Fibroblast of skin of left biceps (primary cell): Measurements from ENCODE around the gene CIB4.

Experiments
- DNase-seq, 2 experiments: peaks; one replicate each; pipeline ENCODE4 v3.0.0-alpha.2; 2013; ENCODE audit warnings: low read depth in 2 of 2

The CIB4 gene

DNA sequence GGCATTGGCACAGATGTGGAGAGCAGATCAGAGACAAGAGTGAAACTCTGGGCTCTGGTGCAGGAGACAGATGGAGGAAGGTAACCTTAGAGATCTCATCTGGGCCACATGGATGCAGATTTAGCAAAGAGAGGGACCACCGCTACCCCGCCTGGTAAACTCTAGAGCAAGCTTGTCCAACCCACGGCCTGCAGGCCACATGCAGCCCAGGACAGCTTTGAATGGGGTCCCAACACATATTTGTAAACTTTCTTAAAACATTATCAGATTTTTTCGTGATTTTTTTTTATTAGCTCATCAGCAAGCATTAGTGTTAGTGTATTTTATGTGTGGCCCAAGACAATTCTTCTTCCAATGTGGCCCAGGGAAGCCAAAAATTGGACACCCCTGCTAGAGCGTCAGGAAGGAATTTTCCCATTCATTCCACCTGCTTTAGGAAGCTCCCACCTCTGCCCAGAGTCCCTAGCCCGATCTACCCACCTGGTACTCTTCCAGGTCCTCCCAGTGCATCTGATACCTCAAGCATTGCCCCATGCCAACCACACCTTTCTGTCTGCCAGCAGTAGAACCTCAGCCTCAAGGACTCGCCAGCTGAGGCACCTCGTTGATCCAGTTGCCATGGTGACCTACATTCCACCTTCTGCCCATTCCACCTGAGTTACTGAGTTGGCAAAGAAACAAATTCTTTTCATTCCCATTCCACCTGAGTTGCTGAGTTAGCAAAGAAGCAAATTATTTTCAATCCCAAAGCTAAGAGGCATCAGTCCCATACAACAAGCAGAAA, at the start of gene CIB4:
TSS of gene CIB4 (minus strand) at position 586 of the 784 bp plus-strand sequence. CDS start at position 534, 52 bp downstream.
- no peak for DNase-seq

- no peak for DNase-seq
These were observed 46.6 kb upstream of the CIB4 start for GRCh38 chr2:26687801-26688200.

DNA sequence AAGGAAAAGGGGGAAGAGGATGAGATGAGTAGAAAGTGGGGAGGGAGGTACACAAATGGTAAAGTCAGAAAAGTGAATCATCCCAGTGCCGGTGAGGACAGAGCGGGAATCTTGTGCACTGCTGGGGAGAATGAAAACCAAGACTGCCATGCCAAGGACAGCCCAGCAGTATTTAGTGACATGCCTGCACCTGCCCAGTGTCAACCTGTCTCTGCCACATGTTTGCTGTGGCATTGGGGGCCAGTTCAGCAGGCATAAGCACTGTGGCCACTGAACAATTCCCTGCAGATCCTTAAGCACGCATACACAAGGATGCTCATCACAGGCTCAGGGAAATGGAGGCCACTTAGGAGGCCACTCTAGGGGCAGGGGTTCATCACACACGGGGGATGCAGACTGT, 46.2 kb upstream of the CIB4 start:
- DNase-seq = no peak

GRCh38 chr2:26685989-26686839, 45.0 kb upstream of the CIB4 start:
- no peak for DNase-seq

DNA sequence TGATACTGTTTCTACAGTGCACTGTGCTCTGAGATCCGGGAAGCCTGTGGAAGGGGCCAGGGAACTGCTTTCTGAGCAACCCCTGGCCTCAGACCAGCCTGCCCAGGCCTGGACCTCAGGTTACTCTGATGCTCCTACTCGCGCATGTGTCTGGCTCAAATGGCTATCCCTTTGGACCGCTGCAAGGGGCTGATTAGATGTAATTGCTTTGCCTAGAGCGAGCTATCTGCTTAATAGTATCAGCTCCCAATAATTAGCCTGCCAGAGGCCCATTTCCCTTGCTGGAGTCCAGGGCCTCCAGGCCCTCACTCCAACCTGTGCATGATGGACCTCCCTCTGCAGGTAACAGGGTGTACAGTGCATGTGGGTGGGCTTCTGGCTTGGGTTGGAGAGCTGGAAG, 44.2 kb upstream of the CIB4 start:
- DNase-seq = no peak

DNA sequence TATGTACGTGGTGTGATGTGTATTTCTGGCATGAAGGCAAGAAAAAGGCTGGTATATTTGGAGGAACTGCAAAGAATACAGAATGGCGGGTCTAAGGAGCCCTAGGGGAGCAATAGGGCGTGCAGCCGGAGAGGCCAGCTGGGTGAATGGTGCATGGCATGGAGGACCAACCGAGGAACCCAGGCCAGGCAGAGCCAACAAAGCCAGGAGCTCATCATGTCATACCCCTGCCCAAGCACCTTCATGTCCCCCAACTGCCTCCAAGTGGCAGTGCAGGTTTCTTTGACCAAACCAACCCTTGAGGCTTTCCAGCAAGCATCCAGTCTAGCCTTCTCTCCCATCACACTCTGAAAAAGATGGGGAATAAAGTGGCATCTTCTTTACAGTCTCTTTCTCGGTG, 42.4 kb upstream of the CIB4 start:
- no peak for DNase-seq

DNA sequence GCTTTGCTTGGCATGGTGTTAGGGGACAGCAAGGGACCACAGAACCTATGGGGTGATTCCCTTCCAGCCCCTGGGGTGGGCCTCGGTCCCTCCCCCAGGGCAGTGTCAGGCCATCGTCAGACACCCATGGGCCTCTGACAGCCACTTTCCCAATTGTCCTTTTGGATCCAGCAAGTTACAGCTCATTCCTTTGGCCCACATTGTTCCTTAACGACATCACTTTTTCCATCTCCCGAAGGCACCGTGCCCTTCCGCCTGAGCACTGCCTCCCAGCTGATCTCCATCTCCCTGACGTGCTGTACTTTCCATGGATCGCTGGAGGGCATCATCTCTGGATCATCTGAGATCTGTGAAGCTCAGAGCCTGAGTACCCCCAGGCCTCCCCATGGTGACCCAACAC, 41.0 kb upstream of the CIB4 start:
- DNase-seq = no peak

- DNase-seq = no peak
These were observed 40.5 kb upstream of the CIB4 start for GRCh38 chr2:26681656-26682055.

DNA sequence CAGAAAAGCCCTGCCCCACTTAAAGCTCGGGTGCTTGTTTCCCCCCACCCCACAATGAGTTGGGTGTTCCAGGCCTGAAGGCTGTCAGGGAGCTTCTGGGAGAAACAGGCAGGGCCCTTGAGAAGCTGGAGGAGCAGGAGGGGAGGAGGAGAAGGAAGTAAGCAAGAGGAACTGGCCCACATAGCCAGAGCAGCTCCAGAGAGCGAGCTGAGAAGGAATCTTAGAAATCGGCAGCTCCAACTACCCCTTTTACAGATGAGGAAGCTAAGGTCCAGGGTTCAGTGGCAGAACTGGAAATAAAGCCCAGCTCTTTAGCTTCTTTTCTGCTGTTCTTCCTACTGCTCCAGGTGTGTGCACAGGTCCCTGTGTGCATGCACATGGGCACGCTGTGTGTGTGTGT, 38.7 kb upstream of the CIB4 start:
- no peak for DNase-seq

- DNase-seq = no peak
These were observed 36.9 kb upstream of the CIB4 start for GRCh38 chr2:26678035-26678434.

DNA sequence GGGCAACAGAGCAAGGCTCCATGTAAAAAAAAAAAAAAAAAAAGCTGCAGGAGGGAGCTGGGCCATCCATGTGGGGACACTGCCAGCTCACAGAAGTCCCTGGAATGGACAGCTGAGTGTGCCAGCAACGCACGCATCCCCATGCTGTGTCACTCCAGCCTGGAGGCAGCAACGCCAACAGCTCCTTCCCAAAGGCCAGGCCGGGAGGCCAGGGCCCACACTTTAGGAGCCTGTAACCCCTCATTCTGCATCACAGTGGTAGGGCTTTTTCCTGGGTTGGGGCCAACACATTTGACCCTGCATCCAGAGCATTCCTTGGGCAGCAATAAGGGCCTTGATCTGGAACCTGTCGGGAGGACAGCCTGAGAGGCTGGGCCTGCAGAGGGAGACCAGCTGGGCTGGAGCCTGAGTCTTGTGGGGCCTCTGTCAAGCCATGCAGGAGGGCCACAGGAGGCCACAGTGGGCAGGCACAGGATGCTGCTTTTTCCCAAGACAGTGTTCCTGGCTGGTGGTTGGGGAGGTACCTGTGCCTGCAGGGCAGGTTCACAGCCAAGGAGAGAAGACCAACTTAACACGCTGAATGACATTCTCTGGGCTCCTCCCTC, 34.6 kb upstream of the CIB4 start:
- DNase-seq = no peak

DNA sequence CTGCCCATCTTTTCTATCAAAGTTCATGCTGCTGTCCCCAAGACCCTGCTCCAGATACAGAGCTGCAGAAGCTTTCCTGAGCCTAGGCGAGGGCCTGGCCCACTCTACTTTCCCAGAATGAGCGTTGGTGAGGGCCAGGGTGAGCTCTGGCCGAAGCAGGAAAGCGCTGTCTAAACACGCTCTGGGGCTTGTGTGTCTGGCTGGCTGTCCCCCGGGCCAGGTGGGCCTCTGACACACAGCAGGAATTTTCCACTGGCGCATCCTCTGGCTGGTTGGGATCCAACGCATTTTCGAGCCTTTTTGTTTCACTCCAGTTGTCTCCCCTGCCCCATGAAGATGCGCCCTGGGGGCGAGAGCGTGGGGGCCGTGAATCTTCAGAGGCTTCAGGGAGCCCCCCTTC, 33.6 kb upstream of the CIB4 start:
- no peak for DNase-seq

DNA sequence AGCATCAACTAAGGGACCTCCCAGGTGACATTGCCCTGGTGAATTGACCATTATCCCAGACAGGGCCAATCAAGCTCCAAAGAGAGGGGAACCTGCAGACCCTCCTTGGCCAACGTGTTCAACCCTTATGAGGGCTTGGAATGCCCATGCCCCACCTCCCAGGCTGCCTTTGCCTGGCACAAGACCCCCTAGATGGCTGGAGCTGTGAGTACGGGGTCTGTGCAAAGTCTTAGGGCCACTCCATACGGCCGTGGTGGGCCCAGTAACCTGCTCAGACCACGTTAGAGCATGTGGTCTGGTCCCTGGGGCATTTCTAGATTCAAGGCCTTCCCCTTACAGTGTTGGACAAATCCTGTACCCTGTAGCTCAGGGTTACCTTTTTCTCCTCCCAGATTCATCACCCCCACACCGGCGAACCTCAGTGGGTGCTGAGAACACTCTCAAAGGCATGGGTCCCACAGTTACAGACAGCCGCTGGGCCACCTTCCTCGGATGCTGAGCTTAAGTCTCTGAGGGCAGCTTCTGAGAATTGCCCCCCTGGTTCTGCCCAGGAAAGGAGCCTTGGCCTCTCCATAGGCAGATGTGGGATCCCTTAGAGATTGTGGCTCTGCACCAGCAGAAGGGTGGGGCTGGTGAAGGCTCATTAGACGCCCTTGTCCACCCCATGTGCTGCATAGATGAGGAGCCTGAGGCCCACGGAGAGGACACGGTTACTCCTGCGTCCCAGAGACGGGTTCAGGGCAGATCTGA, 33.0 kb upstream of the CIB4 start:
- no peak for DNase-seq

DNA sequence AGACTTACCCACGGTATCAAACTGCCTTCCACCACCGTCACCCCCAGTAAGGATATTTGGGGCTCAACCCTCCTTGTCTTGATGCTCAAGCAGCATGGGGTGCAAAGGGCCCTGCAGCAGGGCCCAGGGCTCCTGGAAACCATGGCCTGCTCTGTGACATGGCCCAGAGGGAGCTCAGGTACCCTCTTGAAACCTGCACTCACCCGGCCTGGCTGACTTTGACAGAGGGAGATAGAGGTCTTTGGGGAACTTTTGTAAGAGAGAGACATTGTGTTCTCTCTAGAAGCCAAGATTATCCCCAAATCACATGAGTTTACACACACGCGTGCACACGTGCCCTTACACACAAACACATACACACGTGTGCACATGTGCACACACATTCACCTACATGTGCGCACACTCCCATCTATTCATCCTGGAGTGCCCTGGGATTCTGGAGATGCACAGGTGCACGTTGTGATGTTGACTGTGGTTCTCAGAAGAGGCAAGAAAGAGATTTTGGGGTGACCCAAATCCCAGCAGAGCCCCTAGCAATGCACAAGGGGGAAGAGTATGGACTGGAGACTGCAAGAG, 31.7 kb upstream of the CIB4 start:
- no peak for DNase-seq

GRCh38 chr2:26672112-26672817, 31.1 kb upstream of the CIB4 start:
- no peak for DNase-seq

- no peak for DNase-seq
These were observed 30.5 kb upstream of the CIB4 start for GRCh38 chr2:26671691-26672090.

DNA sequence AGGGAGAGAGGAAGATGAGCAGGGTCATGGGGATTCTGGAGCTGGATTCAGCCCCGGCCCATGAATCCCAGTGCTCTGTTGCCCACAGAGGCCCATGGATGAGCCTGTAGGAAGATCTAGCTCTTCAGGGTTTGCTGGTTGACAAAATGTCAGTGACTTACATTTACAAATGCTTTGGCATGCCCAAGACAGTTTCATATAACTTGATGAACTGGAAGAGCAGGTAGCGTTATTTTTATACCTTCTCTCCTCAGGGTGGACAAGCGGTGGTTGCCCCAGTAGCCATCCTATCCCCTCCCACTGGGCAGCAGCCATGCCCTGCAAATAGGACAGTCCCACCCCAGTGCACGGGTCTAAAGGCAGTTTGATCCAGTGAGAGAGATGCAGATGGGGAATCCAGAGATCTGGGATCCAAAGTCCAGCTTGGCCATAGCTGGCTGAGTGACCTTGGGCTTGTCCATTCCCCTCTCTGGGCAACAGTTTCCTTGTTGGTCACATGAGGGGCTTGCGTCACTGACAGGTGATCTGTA, 29.8 kb upstream of the CIB4 start:
- DNase-seq = no peak

GRCh38 chr2:26670171-26670570, 29.0 kb upstream of the CIB4 start:
- DNase-seq = no peak

DNA sequence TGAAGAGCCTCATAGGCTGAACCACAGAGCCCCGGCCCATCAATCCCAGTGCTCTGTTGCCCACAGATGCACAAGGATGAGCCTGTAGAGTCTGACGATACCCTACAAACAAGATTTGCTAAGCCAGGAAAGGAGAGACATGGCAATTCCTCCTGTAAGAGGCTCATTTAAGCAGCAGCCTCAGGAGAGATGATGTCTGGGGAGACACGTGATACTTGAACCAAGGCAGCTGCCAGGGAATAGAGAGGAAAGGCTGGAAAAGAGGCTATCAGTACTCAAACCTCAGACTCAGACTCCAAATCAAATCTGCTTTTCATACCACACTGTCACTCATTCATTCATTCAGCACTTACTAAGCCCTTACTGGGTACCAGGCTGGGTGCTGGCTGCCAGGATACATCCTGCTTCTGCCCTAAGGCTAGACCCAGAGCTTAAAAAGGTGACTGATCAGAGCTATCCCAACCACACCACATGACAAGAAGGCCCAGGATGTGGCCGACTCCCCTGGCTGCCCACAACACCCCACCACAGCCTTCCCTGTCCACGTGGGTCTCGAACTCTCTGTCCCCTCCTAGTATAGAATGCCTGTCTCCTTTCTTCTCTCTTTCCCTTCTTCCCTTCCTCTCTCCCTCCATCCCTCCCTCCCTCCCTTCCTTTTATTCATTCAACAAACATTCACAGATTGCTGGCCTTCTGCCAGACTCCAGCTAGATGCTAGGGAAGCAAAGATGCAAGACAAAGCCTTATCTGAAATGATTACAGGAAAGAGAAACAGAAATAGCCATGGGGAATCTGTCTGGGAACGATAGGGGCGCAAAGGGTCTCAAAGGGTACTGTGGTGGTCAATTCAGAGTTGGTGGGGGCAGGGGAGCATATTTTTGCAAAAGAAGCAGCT, 27.9 kb upstream of the CIB4 start:
- no peak for DNase-seq

DNA sequence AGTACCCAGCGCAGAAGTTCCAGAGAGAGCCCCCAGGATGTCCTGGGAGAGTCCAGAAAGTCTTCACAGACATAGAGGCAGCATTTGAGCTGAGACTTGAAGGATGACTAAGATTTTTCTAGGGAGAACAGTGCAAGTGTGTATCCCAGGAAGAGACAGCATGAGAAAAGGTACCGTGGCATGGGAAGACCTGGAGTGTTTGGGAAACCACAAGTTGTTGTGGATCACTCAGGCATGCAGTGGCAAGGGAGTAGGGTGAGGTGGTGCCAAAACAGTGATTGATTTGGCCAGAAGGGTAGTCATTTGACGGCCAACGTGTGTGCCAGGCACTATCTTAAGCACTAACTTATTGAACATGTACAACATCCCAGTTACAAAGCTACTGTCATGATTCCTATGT, 26.9 kb upstream of the CIB4 start:
- no peak for DNase-seq
